NCI-H460 (cell line): ENCODE results near the gene TMEM179B. TPM values are rescaled to one million over a fixed set of nuclear protein-coding genes. Genes with fewer than 3 reads are reported as not detected.
"Not testable (repeated sequence)": the region's sequence is repeated elsewhere in the genome, so short reads cannot be mapped to it uniquely, and the experiment has no call there.

Experiments used
- DNase-seq: peaks from one replicate; pipeline ENCODE4 v3.0.0-alpha.2; 2016; ENCODE audit warnings: low read depth; ENCODE audit errors: extremely low read depth
- total RNA-seq: library from RNA; depleted of rRNA; stranded (reverse); fragments of >200 nt; shearing (Covaris generic); gene quantifications from 2 replicates; pipeline ENCODE4 v1.2.3, GENCODE V29; 2014

Gene TMEM179B
- total RNA-seq, 1 experiment from 2014 or later: 38.4 TPM

DNA sequence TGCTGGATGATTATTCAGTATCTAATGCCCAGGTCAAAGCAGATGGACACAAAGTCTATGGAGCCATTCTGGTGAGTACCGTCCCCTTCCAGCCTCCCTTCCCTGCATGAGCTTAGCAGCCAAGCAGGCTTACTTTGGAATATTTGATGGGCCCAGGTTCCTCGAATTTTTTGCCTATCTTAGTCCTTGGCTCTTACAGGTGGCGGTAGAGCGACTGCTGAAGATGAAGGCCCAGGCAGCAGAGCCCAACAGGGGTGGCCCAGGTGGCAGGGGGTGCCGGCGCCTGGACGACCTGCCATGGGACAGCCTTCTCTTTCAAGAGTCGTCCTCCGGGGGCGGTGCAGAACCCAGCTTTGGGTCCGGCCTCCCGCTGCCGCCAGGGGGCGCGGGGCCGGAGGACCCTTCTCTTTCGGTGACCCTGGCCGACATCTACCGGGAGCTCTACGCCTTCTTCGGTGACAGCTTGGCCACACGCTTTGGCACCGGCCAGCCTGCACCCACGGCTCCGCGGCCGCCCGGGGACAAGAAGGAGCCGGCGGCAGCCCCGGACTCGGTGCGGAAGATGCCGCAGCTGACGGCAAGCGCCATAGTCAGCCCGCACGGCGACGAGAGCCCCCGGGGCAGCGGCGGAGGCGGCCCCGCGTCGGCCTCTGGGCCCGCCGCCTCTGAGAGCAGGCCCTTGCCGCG is 741 bp upstream of the TMEM179B start:
- peak; percentile 74 for DNase-seq

DNA sequence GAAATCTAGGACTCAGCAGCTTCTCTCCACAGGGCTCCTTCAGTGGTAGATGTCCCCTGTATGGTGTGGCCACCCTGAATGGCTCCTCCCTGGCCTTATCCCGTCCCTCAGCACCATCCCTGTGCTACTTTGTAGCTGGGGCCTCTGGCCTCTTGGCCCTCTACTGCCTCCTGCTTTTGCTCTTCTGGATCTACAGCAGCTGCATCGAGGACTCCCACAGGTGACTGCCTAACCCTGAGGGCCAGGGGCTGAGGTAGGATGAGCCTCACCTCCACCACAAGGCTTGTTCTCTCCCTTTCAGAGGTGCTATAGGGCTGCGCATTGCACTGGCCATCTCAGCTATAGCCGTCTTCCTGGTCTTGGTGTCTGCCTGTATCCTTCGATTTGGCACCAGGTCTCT is 1.8 kb downstream of the TMEM179B start:
- no peak for DNase-seq

DNA sequence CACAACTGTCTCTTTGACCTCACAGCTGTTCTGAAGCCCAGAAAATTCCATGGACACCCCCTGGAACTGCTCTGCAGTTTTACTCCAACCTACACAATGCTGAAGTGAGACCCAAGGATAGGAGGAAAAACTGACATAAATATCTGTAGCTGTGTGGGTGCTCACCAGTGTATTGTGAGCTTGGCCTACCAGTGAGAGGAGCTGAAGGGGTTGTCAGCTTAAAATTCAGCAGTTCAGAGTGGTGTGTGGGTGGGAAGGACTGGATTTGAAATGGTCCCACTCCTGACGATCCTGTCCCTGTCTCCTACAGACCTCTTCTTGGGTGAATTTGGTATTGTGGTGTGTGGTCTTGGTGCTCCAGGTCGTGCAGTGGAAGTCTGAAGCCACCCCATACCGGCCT is 2.4 kb downstream of the TMEM179B start:
- DNase-seq: no peak

DNA sequence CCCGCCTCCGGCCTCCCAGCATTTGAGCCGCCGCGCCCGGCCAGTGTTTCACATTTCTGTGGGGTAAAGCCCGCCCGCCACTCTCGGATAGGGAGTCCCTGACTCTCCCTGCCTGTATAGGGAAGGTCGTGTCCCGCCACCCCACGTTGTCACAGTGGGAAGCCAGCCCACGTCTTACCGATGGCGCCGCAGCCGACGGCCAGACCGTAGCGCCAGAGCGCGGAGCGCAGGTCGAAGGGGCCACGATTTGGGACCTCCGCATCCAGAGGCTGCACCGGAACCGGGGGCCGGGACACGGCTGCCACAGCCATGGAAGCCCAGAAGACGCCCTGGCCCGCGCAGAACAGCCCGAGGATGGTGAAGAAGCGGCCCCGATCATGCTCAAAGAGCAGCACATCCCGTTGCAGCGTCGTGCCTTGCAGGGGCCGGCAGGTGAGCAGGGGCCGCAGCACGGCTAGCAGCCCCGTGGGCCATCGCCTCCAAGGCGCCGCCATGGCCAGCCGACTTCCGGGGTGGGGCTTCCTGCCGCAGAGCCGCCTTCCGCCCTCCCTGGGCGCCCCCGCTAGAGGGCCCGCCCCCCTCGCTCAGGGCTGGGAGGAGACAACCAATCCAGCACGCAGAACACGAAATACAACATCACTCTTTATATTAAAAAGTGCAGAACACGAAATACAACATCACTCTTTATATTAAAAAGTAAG is 4.4 kb downstream of the TMEM179B start, which contains the start of gene TMEM223:
Gene TMEM223 (minus strand): TSS at position 506 of the 701 bp plus-strand sequence. CDS start 12 bp downstream, at position 494.
- DNase-seq: peak; percentile 54

DNA sequence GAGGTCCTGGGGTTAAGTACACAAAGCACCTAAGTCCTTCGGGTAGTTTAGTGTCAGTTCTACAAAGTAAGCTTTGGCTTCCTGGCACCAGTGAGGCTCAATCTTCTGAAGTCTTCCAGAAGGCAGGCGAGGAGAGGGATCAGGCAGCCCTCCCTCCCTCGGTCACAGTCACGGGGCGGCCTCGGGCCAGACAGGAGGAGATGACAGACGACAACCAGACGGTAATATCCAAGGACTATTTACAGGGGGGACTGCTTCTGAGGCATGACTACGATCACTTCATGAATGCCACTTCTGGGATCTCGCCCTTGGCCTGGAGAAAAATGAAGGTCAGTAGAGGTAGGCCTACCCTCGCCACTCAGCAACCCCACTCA is 5.0 kb downstream of the TMEM179B start:
- no peak for DNase-seq

DNA sequence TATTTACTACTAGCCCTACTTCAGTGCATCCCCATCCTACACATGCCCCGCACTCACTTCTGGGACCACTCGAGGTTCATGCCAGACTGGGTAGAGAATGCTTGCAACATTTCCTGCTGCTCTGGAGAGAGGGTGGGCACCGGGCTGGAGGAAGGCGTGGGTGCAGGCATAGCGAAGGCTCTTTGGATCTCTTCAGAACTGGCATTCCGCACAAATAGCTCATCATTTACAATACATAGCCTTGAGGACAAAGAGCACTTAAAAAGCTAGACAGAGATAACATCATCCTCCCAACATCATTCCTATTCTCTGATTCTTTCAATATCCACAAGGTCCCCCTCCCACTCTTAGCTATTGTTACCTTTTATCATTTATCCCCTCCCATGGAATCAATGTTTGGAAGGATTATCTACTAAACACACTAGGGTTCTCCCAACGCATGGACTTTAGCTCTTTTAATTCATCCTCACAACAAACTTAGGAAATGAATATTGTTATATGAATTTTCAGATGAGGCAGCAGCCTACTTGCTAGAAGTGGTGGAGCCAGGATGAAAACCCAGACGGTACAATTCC is 7.1 kb downstream of the TMEM179B start:
- no peak for DNase-seq

DNA sequence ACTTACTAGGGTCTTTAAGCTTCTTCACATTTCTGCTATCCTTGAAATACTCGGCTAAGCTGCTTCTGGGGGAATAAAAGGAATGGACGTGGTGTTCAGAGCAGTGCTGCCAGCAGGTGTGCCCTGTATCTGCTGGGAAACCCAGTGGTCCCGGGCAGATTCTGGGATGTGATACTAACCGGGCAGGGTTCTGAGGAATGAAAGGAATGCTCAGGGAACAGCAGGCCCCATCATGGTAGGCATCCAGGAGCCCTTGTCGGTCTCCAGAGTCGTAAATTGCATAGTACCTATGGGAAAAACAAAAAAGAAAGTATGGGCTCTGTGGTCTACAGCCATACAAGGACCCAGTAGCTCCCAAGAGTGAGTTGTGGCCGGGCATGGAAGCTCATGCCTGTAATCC is 9.1 kb downstream of the TMEM179B start:
- DNase-seq: no peak

DNA sequence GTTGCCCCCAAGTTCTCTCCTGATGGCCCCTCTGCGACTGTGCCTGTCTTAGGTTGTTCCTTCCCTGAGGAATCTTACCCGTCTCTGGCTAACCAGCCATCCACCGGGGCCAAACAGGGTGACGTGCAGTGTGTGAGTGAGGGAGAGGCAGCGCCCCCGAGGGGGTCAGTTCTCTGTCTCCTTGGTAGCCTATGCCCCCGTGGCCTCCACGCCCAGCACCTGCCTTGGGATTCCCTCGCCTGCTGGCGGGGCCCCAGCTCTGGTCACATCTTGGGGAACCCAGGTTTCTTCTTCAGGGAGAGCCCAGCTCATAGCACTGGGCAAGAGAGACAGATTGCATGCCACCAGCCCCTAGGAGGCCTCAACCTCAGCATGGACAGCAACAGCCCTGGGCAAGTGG is 12.3 kb downstream of the TMEM179B start:
- no peak for DNase-seq

DNA sequence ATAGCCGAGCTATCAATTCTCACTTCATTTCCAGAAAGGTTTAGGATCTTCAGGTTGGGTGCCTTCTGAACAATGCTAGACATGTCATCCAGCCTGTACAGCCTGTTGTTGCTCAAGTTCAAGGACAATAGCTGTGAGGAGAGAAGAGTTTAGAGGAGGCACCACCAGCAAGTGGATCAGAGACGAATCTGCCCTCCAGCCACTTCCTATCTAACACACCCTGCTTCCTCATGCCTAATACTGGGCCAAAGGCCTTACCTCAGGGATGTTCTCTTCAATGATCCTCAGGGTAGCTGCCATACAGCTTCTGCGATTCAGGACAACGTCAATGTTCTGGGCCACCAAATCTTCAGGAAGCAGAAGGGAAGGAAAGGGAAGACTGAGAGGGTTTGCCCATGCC is 13.9 kb downstream of the TMEM179B start:
- no peak for DNase-seq

DNA sequence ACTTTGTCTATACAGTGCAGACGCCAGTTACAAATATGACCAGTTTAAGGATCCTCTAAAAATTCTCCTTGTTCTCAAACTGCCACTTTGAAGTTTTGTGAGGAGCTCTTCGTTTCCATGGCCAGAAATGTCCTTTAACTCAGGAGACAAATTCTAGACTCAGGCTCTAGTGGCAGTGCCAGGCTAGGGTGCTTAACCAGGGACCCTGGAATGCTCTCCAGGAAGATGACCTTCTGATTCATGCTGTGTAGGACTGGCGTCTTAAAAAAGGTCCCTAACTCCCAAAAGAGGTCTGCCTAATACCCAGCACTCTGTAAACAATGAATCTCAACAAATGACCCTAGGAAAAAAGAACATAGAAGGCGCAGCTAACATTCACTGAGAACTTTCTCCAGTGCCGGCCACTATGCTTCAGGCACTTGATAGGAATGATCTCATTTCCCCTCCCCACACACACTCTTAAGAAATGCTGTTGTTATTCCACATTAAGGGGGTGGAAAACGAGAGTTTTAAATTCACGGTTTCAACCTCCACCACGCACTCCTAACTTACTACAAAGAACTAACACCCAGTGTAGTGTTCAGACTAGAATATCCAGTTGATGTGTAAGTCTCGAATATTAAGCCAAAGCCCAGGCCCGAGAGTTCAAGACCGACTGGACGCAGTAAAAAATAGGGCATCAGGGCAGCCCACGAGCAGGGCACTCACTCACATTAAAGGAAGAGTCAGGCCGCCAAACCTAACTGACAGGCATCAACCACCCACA is 17.3 kb downstream of the TMEM179B start:
- DNase-seq: no peak

DNA sequence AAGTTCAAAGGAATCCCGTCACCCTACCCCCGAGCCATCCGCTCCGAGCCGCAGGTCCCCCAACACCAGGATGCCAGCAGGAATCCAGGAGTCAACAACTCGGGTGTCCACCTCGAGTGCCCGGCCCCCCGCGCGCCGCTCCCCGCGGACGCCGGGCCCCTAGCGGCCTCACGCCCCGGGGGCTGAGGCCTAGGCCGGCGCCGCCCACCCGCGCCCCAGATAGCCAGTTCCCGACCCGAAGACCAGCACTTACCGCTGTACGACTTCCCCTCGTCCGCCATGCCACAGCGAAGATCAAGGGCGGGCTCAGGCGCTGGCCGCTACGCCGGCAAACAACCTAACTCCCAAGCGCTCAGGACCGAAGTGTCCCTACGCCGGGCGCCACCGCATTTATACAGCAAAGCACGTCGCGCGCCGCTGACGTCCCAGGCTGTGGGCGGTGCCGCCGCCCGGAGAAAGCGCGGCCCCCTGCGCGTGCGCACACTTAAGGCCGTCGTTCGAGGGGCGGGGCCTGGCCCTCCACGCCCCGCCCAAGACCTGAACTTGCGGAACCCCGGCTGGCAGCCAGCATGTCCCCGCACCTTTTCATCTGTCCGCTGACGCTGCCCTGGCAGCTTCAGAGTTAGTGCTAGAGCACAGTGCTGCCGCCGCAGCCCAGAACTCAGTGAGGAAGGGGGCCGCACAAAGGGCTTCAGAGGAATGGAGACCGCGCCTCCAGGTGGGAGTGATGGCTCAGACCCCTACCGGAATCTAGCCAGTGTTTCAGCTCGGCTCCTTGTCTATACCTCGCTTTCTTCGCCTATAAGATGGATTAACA is 18.1 kb downstream of the TMEM179B start, which contains the start of gene NXF1:
Gene NXF1 (minus strand): TSS at position 365 of the 817 bp plus-strand sequence. CDS start 84 bp downstream, at position 281.
- peak; percentile 85 for DNase-seq

DNA sequence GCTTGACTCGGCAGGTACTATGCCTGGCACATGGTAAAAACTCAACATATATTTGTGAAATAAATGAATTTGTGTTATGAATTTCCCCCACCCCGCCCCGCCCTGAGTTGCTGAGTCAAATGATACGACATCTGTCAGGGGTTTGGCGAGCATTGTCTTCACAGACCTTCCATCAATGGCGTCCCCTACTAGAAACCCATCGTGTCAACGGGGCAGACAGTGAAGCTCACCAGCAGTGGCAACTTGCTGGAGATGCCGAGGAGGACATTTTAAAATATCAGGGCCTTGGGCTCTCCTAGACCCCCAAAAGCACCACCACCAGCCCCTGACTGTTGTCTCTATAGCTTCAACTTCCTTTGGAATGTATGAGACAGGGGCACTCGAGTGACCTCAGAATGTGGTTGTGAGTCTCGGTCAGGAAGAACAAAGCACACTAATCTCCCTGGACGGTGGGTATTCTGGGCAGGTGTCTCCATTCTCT is 18.8 kb downstream of the TMEM179B start:
- no peak for DNase-seq

DNA sequence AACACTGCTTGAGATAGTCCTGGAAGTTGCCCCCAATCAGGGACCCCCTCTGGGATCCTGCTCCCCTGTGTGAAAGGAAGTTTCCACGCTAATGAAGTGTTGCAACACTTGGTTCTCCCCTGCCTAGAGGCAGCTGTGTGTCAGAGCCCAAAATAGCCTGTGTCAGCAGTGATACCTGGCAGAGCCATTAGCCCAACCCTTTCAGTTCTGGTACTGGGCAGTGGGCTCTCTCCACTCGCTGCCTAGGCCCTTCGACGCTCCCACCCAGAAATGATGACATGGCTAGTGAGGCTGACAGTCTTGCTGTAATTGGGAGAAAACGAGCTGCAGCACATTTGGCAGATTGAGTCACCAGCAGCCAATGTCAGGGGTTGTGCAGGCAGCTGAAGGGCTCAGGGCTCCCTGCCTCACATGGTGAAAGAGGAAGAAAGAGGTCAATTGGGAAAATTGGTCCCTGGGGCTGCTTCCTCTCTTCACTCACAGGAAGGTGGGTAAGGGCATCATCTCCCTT is 19.5 kb downstream of the TMEM179B start:
- no peak for DNase-seq

DNA sequence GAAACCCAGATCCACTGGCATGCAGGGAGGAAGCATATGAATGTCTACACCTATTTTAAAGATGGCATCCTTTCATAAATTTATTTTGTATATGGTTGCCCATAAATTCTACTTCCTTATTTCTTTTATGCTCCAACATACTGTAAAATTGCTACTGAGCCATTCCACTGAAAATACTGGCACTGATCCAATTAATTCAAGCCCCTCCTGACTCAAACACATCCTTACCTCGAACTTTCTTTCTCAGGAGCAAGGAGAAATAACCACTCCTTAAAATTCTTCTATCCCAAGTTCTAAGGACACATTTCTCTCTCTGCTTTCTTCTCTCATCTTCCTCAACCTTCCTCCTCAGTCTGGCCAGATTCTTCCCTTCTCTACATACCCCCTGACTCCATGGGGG is 23.5 kb downstream of the TMEM179B start:
- DNase-seq: no peak

DNA sequence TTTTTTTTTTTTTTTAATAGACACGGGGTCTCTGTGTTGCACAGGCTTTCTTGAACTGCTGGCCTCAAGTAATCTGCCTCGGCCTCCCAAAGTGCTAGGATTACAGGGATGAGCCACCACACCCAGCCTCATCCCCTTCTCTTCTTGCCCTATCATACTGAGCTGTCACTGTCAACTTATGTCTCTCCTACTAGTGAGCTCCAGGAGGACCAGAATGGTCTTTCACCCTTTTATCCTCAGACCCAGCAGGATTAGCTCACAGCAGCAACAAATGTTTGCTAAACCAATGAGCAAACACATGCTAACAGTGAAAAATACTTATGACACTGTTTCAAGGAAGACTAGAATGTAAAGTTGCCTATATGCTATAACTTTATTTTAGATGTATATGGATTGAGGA is 24.5 kb downstream of the TMEM179B start:
- no peak for DNase-seq

DNA sequence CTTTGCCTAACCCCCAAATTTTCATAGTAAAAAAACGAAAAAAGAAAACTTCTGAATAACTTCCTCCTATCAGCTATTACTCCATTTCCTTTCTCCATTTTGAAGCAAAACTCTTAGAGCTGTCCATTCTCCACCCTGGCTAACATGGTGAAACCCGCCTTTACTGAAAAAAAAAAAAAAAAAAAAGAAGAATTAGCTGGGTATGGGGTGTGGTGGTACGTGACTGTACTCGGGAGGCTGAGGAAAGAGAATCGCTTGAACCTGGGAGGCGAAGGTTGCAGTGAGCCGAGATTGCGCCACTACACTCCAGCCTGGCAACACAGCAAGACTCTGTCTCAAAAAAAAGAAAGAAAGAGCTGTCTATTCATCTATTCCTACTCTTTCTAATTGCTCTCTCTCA is 29.4 kb downstream of the TMEM179B start:
- no peak for DNase-seq

DNA sequence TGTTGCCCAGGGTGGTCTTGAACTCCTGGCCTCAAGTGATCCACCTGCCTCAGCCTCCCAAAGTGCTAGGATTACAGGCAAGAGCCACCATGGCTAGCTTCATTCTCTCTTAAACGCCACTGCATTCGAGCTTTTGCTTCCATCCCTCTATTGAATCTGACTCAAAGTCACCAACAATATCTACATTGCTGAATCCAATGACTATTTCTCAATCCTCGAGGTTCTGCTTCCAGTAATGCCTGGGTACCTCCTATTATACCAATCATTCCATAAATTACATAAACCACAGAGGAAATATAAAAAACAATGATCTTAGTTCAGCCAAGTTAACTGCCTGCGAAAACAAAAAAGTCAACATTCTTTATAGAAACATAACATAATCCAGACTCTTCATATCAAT is 29.9 kb downstream of the TMEM179B start:
- DNase-seq: no peak

DNA sequence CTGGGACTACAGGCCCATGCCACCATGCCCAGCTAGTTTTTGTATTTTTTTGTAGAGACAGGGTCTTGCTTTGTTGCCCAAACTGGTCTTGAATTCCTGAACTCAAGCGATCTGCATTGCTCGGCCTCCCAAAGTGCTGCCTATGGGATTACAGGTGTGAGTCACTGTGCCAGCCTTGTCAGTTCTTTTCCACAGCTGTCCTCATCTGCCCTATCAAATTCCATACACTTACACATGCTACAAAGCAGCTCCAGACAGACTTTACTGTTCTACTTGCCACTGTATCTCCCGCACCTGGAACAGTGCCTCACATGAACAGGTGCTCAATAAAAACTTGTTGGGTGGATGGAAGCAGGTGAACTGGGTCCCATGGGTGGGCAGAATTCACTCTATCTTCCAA is 36.5 kb downstream of the TMEM179B start:
- DNase-seq: no peak

DNA sequence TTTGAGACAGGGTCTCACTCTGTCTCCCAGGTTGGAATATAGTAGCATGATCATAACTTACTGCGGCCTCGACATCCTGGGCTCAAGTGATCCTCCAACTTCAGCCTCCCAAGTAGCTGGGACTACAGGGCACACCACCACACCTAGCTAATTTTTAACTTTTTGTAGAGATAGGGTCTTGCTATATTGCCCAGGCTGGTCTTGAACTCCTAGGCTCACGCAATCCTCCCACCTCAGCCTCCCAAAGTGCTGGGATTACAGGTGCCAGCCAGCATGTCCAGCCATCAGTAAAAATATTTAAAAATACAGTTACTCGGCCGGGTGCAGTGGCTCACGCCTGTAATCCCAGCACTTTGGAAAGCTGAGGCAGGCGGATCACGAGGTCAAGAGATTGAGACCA is 40.9 kb downstream of the TMEM179B start:
- not testable (repeated sequence) for DNase-seq
